NCI-H1105 treated with DMSO at 0.1 percent for 48 hours (cell line): ENCODE data around the gene VPS37B.

ENCODE experiments used
- DNase-seq: peaks from one replicate; lab custom pipeline; 2025; lab: John Stamatoyannopoulos, UW

VPS37B gene

DNA sequence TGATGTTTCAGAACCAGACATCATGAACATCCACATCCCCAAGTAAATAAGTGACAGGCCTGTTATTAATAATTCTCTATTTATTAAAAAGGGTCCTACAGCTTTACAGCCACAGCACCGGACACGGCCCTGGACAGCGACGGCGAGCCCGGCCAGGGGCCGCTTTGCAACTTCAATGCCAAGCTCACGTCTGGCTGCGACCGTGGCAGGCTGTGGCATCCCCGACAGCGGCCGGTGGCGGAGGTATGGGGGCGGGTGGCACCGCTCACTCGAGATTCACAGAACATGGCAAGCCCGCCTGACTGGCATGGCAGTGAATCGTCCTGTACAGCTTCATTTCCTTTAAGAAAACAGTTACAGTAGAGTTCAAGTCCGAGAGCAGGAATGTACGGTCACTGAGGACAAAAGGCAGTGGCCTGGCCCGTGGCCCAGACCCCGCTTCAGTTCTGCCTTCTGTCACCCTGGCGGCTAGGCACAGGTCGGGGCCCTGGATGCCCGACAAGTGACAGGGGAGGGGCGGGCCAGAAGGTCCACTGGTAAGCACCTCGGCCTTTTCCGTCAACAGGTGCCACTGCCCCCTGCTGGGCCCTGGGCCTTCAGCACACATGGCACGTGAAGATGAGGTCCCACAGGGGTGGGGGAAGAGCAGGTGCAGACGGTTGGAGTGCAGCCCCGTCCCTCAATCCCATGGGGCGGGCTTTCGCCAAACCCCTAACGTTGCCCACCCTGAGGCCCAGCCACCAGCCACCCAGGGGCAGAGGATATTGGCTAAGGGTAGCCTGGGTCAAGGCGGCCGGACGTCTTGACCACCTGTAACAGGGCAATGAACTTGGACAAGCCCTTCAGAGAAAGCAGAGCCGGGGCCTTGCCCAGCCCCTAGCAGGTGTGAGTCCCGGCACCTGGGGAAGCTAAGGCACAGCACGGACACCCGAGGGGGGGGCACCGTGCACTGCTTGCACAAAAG lies 30.4 kb downstream of the VPS37B start:
- DNase-seq = no peak

DNA sequence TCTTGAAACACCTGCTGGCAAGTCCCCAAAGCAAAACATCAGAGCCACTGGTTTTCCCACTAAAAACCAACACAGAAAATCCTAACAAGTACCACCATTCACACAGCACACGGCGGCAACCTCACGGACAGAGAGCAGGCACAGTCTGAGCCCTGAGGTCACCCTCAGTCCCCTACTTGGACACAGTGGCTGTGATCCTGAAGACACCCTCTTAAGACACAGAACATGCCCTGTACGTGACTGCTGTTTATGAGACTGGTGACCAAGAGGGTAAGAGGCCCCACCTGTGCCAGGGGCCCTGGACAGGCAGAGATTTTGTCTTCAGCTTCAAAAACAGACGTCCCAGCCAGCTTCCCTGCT lies 31.1 kb downstream of the VPS37B start:
- no peak for DNase-seq

GRCh38 chr12:122862872-122863701 lies 32.8 kb downstream of the VPS37B start:
- peak; percentile 26 for DNase-seq

- DNase-seq = no peak
Observed at GRCh38 chr12:122862110-122862634, 33.8 kb downstream of the VPS37B start.

DNA sequence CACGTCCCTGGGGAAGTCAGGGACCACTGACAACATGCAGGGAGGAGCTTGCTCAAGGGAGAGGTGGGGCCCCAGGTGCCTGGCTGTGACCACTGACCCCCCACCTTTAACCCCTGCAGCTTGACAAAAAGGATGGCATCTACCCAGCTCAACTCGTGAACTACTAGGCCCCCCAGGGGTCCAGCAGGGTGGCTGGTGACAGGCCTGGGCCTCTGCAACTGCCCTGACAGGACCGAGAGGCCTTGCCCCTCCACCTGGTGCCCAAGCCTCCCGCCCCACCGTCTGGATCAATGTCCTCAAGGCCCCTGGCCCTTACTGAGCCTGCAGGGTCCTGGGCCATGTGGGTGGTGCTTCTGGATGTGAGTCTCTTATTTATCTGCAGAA lies 34.3 kb downstream of the VPS37B start:
- DNase-seq = no peak

- DNase-seq = no peak
Observed at GRCh38 chr12:122860854-122861586, 34.9 kb downstream of the VPS37B start.

GRCh38 chr12:122860040-122860853 lies 35.7 kb downstream of the VPS37B start:
- peak; percentile 38 for DNase-seq

DNA sequence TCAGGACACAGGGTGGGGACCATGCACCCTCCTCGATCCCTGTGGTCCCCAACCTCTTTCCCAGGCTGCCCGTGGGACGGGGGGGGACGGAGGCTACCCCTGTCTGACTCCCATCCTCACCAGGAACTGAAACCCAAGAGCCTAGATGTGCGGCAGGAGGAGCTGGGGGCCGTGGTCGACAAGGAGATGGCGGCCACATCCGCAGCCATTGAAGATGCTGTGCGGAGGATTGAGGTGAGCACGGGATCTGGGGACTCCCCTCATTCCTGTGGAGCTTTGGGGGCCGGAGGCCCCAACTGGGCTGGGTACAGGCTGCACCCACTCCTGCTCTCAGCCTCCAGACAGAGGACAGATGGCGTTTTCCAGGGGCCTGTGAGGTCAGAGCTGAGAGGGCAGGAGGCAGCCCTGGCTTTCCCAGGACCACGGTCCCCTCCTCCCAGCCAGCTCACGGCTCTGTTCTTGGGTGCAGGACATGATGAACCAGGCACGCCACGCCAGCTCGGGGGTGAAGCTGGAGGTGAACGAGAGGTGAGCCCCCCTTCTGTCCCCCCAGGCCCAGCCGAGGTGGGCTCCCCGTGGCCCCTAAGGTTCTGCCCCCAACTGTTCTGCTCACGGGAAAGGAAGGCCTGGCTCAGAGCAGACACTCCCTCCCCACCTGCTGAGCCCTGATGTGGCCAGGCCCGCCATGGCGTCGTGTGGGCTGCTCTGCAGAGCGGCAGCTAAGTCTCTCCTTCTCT lies 36.5 kb downstream of the VPS37B start:
- no peak for DNase-seq

DNA sequence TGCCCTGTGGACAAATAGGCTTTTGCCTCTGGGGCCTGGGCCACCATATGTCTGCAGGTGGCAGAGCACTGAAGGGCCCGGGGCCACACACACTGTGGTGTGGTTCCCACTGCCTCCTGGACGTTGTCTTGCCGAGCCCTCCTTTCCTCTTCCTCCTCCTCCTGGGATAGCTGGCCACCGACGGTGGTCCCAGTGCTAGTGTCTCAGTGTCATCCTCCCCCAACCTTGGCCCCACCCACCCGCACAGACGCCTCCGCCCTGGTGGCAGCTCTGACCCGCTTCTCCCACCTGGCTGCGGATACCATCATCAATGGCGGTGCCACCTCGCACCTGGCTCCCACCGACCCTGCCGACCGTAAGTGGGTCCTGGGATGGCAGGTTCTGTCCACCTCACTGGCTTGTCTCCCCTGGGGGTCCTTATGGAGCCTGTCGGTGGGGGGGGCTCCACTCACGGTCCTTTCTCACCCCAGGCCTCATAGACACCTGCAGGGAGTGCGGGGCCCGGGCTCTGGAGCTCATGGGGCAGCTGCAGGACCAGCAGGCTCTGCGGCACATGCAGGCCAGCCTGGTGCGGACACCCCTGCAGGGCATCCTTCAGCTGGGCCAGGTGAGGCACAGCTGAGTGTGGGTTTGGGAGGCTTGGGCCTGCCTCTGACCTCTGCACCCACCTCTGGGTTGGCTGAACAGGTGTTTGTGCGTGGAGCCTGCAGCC lies 37.2 kb downstream of the VPS37B start:
- DNase-seq = no peak

DNA sequence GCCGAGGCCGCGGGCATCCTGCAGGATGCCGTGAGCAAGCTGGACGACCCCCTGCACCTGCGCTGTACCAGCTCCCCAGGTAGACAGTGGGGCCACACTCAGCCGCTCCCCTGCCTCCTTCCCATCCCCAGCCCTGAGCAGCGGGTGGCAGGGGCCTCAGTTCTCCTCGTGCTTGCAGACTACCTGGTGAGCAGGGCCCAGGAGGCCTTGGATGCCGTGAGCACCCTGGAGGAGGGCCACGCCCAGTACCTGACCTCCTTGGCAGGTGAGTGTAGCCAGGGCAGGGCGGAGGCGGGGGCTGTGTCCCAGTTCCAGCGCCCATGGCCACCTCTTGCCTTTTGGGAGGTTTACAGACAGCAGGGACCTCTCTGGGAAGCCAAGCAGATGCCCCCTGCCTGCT lies 37.8 kb downstream of the VPS37B start:
- DNase-seq = no peak

DNA sequence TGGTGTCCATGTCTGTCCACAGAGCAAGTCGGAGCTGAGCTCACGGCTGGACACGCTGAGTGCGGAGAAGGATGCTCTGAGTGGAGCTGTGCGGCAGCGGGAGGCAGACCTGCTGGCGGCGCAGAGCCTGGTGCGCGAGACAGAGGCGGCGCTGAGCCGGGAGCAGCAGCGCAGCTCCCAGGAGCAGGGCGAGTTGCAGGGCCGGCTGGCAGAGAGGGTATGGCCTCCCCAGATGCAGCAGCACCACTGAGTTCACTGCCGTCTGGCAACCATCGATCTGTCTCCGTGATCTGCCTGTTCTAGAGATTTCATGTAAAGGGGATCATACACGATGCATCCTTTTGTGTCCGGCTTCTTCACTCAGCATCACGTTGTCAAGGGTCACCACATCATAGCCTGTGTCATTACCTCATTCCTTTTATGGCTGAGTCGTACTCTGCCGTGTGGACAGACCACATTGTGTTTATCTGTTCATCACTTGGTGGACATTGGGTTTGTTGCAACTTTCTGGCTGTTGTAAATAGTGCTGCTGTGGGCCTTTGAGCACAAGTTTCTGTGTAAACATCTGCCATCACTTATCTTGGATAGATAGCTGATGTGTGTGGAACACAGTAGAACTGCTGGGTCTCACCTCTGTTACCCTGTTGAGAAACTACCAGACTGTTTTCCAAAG lies 38.8 kb downstream of the VPS37B start:
- no peak for DNase-seq

DNA sequence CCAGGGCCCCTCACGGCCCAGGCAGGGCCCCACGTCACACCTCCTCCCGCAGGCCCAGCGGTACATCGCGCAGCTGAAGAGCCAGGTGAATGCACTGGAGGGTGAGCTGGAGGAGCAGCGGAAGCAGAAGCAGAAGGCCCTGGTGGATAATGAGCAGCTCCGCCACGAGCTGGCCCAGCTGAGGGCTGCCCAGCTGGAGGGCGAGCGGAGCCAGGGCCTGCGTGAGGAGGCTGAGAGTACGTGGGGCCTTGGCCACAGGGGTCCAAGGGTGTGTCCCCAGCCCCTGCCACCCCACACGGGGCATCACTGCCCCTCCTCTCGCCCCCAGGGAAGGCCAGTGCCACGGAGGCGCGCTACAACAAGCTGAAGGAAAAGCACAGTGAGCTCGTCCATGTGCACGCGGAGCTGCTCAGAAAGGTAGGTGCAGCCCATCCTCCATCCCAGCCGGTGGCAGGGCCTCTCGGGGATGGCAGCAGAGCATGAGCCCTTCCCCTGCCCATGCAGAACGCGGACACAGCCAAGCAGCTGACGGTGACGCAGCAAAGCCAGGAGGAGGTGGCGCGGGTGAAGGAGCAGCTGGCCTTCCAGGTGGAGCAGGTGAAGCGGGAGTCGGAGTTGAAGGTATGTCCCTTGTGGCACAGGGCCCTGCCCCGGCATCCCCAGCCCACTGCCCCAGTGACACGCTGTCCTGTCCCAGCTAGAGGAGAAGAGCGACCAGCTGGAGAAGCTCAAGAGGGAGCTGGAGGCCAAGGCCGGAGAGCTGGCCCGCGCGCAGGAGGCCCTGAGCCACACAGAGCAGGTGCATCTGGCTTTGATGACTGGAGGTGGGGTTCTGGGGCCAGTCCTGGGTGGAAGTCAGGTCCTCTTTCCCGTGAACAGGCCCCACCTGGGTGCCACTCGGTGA lies 39.7 kb downstream of the VPS37B start:
- DNase-seq = no peak

DNA sequence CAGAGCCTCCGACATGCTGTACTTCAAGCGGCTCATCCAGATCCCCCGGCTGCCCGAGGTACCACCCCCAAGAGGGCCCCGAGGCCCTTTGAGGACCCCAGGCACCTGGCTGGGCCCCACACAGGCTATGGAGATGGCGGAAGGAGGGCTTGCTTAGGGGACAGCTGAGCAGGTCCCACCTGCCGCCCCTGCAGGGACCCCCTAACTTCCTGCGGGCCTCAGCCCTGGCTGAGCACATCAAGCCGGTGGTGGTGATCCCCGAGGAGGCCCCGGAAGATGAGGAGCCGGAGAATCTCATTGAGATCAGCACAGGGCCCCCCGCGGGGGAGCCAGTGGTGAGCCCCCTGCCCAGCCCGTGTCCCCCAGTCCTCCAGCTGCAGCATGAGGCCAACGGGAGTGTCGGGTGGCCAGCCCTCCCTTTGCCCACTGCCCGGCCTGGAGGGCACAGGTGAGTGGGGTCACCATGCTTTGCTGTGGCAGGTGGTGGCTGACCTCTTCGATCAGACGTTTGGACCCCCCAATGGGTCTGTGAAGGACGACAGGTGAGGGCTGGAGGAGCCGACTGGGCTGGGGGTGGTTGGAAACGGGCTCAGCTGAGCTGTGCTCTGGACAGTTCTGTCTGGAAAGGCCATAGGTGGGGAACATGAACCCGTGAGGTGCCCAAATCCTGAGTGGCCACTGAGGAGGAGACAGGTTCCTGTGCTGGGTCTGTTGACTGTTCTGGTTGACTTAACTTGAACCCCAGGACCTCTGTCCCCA lies 40.7 kb downstream of the VPS37B start:
- DNase-seq = no peak

DNA sequence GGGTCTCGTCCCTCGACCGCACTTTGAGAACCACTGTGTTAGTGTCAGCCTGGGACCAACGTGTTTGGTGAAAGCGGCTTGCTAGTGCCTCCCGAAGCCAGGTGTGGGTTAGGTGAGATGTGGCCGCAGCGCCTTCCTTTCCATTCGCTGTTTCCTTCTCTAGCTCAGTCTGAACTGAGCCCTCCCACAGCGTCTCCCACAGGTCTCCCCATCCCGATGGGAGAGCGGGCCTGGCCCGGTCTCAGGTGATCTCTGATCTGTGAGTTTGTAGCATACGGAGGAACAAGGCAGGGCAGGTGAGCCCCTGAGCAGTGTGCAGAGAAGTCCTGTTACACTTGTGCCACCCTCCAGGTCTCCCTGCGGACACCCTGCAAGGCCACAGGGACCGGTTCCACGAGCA lies 41.4 kb downstream of the VPS37B start:
- DNase-seq = no peak

- DNase-seq = no peak
Observed at GRCh38 chr12:122853582-122854245, 42.2 kb downstream of the VPS37B start.

DNA sequence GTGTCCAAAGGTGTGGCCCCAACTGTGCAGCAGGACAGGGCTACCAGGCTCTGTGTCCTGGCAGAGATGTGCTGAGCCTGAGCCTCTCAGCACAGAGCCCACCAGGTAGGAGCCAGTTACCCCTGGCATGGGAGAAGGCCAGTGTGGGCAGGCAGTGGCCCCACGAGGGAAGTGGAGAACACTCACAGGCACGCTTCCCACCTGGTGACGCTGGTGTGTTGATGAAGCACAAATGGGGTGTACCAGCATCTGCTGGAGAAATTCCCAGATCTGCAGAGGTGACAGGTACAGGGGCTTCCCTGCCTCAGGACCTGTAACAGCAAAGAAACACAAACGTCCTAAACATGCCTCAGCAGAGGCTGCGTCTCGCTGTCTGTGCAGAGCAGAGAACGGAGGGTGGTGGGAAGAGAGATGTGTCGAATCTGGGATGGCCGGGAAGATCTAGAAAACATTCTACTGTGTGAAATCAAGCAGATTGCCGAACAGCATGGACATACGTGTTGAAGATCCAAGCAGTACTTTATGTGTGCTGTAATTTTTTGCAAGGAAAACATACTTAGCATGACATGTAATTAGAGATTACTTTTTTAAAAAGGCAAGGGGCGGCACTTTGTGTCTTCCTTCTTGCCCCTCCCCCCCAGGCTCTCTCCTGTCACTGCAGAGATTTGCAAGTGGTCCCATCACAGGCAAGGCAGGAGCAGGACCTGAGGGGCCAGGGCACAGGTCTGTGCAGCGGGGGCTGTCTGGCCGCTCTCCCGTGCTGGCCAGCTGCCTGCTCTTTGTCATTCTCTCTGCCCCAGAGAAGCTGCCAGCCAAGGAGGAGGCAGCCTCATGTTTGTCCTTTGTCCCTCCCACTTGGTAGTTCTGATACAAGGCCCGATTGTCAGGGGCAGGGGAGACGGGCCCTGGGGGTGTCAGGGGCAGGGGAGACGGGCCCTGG lies 43.3 kb downstream of the VPS37B start:
- no peak for DNase-seq
